ENCODE measurements around the gene OSBPL5.

Gene OSBPL5

DNA sequence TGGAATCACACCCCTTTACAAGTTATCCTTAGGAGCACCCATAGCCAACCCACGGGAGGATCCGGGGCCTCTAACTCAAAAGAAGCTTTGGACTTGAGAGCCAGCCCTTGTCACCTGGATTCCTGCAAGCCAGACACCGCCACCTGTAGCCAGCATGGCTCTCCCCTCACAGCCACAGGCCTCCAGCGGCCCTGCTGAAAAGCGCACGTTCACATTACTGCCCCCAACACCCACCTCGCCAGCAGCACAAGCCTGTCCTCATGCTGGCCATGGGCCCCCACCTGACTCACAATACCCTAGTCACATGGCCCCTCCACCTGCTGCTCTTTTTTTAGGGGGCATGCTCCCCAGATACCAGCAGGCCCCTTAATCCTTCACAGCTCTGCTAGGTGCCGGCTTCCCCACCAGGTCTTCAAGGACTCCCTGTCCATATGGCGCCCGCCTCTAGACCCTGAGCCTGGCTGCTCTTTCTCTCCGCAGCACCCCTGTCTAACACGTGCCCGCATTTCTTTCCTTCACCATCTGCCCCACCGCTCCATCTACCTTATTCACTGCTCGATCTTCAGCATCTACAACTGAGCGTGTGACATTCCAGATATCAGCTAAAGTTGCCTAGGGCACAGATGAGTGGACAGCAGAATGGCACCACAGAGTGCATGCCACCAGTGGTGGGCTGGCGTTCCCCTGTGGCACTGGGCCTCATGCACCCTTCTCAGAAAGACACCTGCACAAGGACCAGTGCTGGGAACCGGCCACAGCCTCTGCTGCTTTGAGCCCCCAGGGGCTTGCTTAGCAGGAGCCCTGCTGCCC lies 114.5 kb downstream of the OSBPL5 start:
- no peak overlapping the region for H3K27ac Mint-ChIP-seq
- H3K4me3 Mint-ChIP-seq = no peak overlapping the region
- H3K9me3 Mint-ChIP-seq = no peaks in the 10 kb centered on the region
- H3K4me1 Mint-ChIP-seq = peaks cover 37% of the 10 kb centered on the region
- H3K27me3 Mint-ChIP-seq = no peaks in the 10 kb centered on the region
- peaks cover 4% of the 10 kb centered on the region for H3K36me3 Mint-ChIP-seq

DNA sequence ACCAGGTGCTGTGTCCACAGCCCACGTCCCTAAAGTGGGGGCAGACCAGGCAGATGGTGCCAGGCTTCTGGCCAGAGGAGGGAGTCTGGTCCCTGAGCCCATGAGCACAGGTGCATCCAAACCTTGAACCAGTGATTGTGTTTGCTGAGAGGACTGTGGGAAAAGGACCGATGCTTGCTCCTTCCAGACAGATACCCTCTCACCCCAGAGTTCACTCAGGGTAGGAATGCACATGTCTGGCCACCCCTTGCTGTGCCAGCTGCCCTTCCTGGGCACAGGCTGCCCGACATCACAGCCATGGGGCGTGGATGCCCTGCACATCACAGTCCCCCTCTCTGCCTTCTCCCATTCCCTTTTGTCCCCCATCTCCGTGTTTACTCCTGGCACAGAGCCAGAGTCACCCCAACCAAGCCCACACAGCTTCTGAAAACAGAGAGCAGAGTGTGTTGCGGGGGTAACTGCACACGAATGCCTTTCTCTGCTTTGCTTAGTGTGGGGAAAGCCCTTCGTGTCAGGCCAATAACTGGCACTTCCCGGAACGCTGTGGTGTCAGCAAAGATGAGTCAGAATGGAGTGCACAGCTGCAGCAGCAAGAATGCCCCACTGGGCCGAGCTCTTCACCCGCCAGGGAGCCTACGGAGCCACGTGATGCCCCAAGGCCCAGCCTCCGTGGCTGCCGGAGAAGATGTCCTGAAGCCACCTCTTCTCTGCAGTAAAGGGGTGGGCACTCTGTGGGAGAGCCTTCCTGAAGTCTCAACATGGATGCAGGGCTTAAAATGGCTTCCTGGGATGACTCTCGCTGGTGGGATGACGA lies 115.5 kb downstream of the OSBPL5 start:
- Mint-ChIP-seq H3K9me3 (no peaks in the 10 kb centered on the region), H3K4me3 (no peak overlapping the region), H3K27ac (no peak overlapping the region), H3K4me1 (peaks cover 28% of the 10 kb centered on the region), H3K36me3 (peaks cover 4% of the 10 kb centered on the region), H3K27me3 (no peaks in the 10 kb centered on the region)

DNA sequence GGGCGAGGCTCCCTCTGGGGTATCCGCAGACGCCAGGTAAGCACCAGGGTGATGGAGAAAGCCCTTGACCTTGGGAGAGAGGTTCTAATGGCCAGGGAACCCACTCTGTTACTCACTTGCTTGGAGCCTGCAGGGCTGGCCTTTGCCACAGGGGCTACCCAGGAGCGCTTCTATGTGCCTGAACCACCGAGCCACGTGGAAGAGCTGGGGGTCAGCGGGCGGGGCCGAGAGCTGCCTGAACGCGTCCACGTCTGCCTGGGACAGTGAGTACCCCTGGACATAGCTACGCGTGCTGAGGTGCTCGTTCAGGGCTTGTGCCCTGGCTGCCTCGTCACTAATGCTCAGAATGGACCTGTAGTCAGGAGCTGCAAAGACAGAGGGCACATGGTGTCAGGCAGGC lies 117.5 kb downstream of the OSBPL5 start:
- Mint-ChIP-seq H3K27me3 (no peaks in the 10 kb centered on the region), H3K4me1 (peaks cover 24% of the 10 kb centered on the region), H3K9me3 (no peaks in the 10 kb centered on the region), H3K36me3 (peaks cover 4% of the 10 kb centered on the region), H3K4me3 (no peak overlapping the region), H3K27ac (no peak overlapping the region)

DNA sequence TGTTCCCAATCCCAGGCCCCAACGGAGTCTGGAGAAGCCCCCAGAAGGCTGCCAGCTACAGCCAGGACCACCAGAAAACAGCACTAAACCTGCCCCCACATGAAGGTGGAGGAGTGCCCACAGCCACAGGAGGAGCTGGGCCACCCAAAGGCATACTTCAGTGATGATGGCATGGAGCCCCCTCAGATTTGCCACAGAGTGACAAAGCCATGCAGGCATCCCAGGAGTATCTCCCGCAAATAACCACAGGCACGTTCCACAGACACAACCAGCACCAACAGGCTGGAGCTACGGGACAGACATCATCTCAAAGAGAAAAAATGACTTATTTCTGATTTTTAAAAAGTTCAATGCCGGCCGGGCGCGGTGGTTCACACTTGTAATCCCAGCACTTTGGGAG lies 118.5 kb downstream of the OSBPL5 start:
- H3K9me3 Mint-ChIP-seq = no peaks in the 10 kb centered on the region
- no peaks in the 10 kb centered on the region for H3K27me3 Mint-ChIP-seq
- H3K4me1 Mint-ChIP-seq = peaks cover 22% of the 10 kb centered on the region
- H3K4me3 Mint-ChIP-seq = no peak overlapping the region
- H3K36me3 Mint-ChIP-seq = peaks cover 3% of the 10 kb centered on the region
- H3K27ac Mint-ChIP-seq = no peak overlapping the region

DNA sequence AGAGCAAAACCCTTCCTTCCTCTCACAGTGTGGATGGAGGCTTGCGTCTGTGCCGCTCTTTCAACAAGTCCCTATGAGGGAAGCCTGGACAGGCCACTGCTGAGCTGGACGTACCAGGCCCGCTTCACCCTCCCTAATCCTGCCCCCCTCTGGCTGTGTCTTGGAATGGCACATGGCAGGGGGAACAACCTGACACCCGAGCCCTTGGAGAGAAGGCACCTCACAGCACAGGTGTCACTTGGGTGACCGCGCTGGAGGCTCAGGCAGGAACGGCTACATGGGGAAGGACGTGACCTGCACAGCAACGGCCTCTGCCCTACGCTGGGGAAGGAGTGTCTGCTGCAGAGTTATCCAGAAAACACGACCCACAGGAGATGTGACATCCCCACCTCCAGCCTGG lies 118.9 kb downstream of the OSBPL5 start:
- H3K27me3 Mint-ChIP-seq = no peaks in the 10 kb centered on the region
- no peaks in the 10 kb centered on the region for H3K9me3 Mint-ChIP-seq
- no peak overlapping the region for H3K4me3 Mint-ChIP-seq
- H3K36me3 Mint-ChIP-seq = peaks cover 2% of the 10 kb centered on the region
- peaks cover 20% of the 10 kb centered on the region for H3K4me1 Mint-ChIP-seq
- no peak overlapping the region for H3K27ac Mint-ChIP-seq

DNA sequence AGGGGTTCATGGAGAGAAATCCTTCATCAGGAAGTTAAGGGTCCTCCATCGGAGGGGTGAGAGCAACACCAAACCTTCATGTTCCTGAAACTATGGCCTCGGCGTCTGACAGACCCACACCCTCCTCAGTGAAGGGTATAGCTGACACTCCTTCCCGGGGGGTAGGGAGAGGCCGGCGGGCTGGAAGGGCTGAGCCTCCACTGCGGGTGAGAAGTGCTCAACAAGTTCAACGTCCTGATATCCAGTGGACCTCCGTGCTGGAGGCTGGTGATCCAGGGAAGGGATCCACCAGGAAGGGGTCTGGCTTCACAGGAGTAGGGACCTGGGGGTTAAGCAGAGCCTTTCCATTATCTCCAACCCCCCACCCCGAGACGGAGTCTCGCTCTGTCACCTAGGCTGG lies 120.2 kb downstream of the OSBPL5 start:
- Mint-ChIP-seq H3K9me3 (no peaks in the 10 kb centered on the region), H3K36me3 (peaks cover 6% of the 10 kb centered on the region), H3K4me3 (no peak overlapping the region), H3K4me1 (peaks cover 11% of the 10 kb centered on the region), H3K27ac (no peak overlapping the region), H3K27me3 (no peaks in the 10 kb centered on the region)

DNA sequence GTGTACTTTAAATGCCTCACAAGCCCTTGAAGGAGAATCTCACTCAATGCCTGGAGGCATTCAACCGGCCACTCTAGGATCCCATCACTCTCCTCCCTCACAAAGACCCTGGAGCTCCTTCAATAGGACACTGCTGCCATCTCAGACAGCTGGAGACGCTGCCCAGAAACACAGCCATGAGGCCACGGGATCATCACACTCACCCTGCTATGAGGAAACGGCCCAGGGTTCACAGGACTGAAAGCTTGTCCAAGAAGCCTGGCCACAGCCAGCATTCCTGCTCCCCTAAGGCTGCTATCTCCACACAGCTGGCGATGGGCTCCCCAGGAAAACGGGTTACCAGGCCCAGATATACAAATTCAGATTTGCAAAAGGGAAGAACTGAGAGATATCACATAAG lies 121.1 kb downstream of the OSBPL5 start:
- H3K4me1 Mint-ChIP-seq = peaks cover 8% of the 10 kb centered on the region
- no peak overlapping the region for H3K4me3 Mint-ChIP-seq
- H3K9me3 Mint-ChIP-seq = no peaks in the 10 kb centered on the region
- H3K27ac Mint-ChIP-seq = no peak overlapping the region
- peaks cover 7% of the 10 kb centered on the region for H3K36me3 Mint-ChIP-seq
- H3K27me3 Mint-ChIP-seq = no peaks in the 10 kb centered on the region

DNA sequence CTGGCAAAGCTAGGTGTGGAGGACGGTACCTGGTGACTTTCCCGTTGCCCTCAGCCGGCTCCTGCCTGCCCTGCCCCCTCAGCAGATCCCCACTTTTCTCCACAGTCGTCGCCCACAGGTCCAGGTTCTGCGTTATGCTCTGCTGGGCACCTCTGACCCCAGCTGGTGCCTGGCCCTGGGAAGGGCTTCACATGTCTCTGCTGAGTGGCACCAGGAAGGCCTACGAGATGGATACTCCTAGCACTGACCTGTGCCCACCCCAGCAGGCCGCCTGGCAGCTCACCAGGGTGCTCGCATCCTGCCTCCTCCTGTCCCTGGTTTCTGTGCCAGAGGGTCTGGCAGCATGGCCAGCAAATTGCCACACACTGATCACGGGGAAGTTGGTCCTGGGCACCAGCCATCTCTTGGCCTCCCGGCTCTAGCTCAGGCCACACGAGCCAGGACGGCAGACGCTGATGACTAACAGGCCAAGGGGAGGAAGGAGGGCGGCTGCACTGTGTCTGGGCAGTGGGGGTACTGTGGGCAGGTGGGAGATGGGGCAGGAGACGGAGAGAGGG lies 121.7 kb downstream of the OSBPL5 start:
- Mint-ChIP-seq H3K9me3 (no peaks in the 10 kb centered on the region), H3K36me3 (peaks cover 7% of the 10 kb centered on the region)

DNA sequence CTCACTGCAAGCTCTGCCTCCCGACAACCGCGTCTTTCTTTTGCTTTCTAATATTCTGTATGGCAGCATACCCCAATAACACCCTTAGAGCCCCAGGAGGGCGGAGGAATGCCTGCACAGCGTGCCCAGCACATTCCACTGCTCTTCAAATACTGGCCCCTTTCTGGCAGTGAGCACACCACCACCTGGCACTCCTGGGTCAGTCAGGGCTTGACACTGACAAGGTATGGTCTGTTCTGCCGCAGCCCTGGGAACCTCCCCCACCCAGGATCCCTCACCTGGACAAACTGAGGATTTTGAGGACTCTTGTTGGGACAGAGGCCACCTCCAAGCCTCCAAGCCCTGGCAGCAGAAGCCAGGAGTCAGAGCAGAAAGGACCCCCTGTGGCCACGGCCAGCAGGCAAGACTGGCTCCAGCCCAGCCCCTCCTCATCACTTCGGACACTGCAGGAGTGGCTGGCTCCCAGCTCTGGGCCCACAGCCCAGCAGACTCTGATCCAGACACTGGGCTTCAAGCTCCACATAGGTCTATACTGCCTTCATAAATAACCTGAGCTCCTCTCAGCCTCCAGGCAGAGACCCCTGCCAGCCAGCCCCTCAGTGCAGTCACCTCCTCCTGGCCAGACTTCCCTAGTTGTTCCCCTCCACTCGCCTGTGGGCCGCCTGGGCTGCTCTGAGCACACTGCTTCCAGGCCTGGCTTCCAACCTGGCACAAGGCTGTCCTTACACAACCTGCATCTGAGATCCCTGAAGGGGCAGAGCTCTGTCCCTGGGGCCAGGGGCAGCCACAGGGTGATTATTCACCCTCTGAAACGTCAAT lies 122.4 kb downstream of the OSBPL5 start:
- no peaks in the 10 kb centered on the region for H3K27me3 Mint-ChIP-seq
- H3K4me1 Mint-ChIP-seq = peaks cover 11% of the 10 kb centered on the region
- H3K27ac Mint-ChIP-seq = peak overlapping the region; percentile 77
- H3K36me3 Mint-ChIP-seq = peaks cover 7% of the 10 kb centered on the region
- no peaks in the 10 kb centered on the region for H3K9me3 Mint-ChIP-seq
- no peak overlapping the region for H3K4me3 Mint-ChIP-seq

More for the DNA sequence above, 121.7 kb downstream of the OSBPL5 start:
- Mint-ChIP-seq H3K27ac (no peak overlapping the region), H3K27me3 (no peaks in the 10 kb centered on the region), H3K4me1 (peaks cover 8% of the 10 kb centered on the region), H3K4me3 (no peak overlapping the region)

DNA sequence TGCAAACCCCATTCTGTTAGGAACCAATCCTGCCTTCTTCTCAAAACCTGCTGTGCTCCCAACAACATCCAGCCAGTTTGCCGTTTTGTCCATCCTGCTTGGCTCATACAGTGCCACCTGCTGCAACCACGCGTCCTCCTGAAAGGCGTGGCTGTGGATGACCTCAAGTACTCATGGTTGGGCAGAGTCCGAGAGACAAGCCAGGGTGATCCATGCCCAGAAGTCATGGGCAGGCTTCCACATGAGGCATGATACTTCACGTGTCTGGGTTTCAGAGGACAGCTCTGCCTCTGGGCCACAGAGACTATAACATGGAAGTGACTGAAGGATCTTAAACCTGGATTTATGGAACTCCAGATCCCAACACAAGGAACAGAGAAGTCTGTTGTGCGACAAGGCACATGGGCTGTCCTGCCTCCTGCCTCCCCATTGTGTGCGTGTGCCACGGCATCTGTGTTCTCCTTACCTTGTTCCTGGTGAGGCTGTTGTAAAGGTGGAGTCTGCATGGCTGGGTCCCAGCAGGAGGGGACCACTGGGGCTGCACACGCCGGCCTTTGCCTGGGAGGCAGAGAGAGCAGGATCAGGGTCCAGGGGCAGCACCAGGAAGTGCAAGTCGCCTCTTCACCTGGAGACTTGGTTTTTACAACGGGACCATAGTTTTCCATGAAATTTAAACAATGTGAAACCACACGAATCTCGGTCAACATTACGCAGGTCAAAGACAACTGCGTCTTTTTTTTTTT lies 123.2 kb downstream of the OSBPL5 start:
- no peak overlapping the region for H3K4me3 Mint-ChIP-seq
- H3K36me3 Mint-ChIP-seq = peaks cover 11% of the 10 kb centered on the region
- H3K27ac Mint-ChIP-seq = no peak overlapping the region
- peaks cover 16% of the 10 kb centered on the region for H3K4me1 Mint-ChIP-seq
- H3K27me3 Mint-ChIP-seq = no peaks in the 10 kb centered on the region
- H3K9me3 Mint-ChIP-seq = no peaks in the 10 kb centered on the region

DNA sequence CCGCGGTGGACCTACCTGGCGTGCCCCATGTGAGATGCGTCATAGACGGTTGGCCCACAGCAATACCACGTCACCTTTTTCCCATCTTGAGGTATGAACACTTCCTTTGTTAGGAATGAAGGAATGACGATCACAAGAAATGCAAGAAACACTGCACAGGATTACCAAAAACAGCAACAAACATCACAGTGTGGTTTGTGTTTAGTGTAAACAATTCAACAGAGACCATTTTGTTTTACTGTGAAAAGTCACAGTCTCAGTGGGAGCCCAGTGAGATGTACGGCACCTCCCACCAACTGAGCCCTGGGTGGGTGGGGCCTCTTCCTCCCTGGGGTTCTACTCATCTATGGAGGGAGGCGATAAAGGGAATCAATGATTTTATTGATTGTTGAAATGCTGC lies 124.2 kb downstream of the OSBPL5 start:
- peaks cover 23% of the 10 kb centered on the region for H3K4me1 Mint-ChIP-seq
- H3K27ac Mint-ChIP-seq = no peak overlapping the region
- H3K9me3 Mint-ChIP-seq = no peaks in the 10 kb centered on the region
- no peaks in the 10 kb centered on the region for H3K27me3 Mint-ChIP-seq
- no peak overlapping the region for H3K4me3 Mint-ChIP-seq
- H3K36me3 Mint-ChIP-seq = peaks cover 16% of the 10 kb centered on the region

DNA sequence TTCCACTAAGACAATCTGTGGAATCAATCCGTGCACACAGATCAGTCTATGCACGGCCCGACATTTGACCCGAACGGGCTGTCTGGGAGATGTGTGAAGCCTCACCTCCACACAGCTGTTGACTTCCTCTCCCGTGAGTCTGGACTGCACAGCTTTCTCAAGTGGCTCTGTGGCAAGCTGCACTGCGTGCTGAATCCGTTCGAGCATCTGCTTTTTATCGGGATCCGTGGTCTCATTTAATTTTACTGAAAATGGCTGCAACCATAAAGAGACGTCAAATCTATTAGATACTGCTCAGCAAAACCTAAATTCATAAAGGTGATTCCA lies 127.2 kb downstream of the OSBPL5 start:
- no peak overlapping the region for H3K27ac Mint-ChIP-seq
- H3K4me1 Mint-ChIP-seq = peaks cover 16% of the 10 kb centered on the region
- no peaks in the 10 kb centered on the region for H3K27me3 Mint-ChIP-seq
- H3K36me3 Mint-ChIP-seq = peaks cover 20% of the 10 kb centered on the region
- no peaks in the 10 kb centered on the region for H3K9me3 Mint-ChIP-seq
- no peak overlapping the region for H3K4me3 Mint-ChIP-seq
